Right lobe of liver (tissue), 4 donors: ENCODE results near the gene GVQW3.

Experiments used
- CTCF ChIP-seq, 4 donors: fragments of 200-600 bp in 3 of 4; fragments of 450-650 bp in 1 of 4; IDR thresholded peaks; one replicate each; pipeline versions ENCODE4 v1.5.1 to v1.8.0; 2016 to 2022; ENCODE audit warnings: antibody characterized with exemption in 4 of 4, mild to moderate bottlenecking in 2 of 4
- POLR2A ChIP-seq: fragments of 450-650 bp; IDR thresholded peaks from one replicate; pipeline ENCODE4 v1.6.1; 2017; ENCODE audit warnings: antibody characterized with exemption, mild to moderate bottlenecking
- donor health status: DM: no; HTN: no; CAD: no.
- donor health status: DM: no; HTN: no; CAD: no.
- donor health status: DM: no; HTN: yes; CAD: no.

DNA sequence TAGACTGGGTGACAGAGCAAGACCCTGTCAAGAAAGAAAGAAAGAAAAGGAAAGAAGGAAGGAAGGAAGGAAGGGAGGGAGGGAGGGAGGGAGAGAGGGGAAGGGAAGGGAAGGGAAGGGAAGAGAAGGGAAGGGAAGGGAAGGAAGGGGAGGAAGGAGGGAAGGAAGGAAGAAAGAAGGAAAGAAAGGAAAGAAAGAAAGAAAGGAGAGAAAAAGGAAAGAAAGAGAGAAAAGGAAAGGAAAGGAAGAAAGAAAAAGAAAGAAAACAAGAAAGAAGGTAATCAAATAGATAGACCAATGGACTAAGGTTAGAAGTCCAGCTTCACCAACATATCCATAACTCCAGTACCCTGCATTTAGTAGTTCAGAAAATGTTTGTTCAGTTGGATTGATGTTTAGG, 45.5 kb downstream of the GVQW3 start:
- TF ChIP-seq CTCF (IDR thresholded peaks at IDR 0.05) (no peak), POLR2A (no peak)
